ENCODE measurements around the gene TRAF2.
"Not testable (repeated sequence)": the region's sequence is repeated elsewhere in the genome, so short reads cannot be mapped to it uniquely, and the experiment has no call there.

TRAF2 gene

GRCh38 chr9:136883670-136884069, 2.6 kb upstream of the TRAF2 start:
- DNase-seq = not testable (repeated sequence)

- no peak for DNase-seq
Measured at GRCh38 chr9:136886610-136887597, 588 bp downstream of the TRAF2 start.

GRCh38 chr9:136888454-136888853, 2.1 kb downstream of the TRAF2 start:
- DNase-seq = no peak

- no peak for DNase-seq
Measured at GRCh38 chr9:136889858-136890257, 3.5 kb downstream of the TRAF2 start.

GRCh38 chr9:136890661-136891060, 4.3 kb downstream of the TRAF2 start:
- DNase-seq = no peak

- DNase-seq = no peak
Measured at GRCh38 chr9:136896027-136896426, 9.7 kb downstream of the TRAF2 start.

- no peak for DNase-seq
Measured at GRCh38 chr9:136898483-136899100, 12.3 kb downstream of the TRAF2 start.

- no peak for DNase-seq
Measured at GRCh38 chr9:136899196-136899595, 12.9 kb downstream of the TRAF2 start.

- DNase-seq = no peak
Measured at GRCh38 chr9:136900556-136900955, 14.2 kb downstream of the TRAF2 start.

- DNase-seq = no peak
Measured at GRCh38 chr9:136900988-136901515, 14.7 kb downstream of the TRAF2 start.

GRCh38 chr9:136901516-136902258, 15.4 kb downstream of the TRAF2 start:
- no peak for DNase-seq

GRCh38 chr9:136902259-136902821, 16.0 kb downstream of the TRAF2 start:
- DNase-seq = no peak

- no peak for DNase-seq
Measured at GRCh38 chr9:136903041-136903554, 16.8 kb downstream of the TRAF2 start.

GRCh38 chr9:136906266-136906665, 19.9 kb downstream of the TRAF2 start:
- no peak for DNase-seq

- no peak for DNase-seq
Measured at GRCh38 chr9:136907011-136907914, 20.9 kb downstream of the TRAF2 start.

GRCh38 chr9:136910197-136910900, 24.0 kb downstream of the TRAF2 start:
- no peak for DNase-seq

- no peak for DNase-seq
Measured at GRCh38 chr9:136910901-136911245, 24.6 kb downstream of the TRAF2 start.

- no peak for DNase-seq
Measured at GRCh38 chr9:136913701-136914438, 27.6 kb downstream of the TRAF2 start.

GRCh38 chr9:136915632-136916329, 29.5 kb downstream of the TRAF2 start:
- no peak for DNase-seq

Measured in KG1 (cell line).